Frontal cortex (tissue), 4 donors: ENCODE results near the gene RHO. TPM values are rescaled to one million over a fixed set of nuclear protein-coding genes. Genes with fewer than 3 reads are reported as not detected.

Source experiments
- DNase-seq, 2 donors: peaks; one replicate each; pipeline ENCODE4 v3.0.0; 2012; ENCODE audit warnings: low spot score in 2 of 2
- FAIRE-seq: peaks from 2 replicates; lab custom pipeline; 2012; peaks lifted over from hg19 to GRCh38; lab: Jason Lieb, UNC
- total RNA-seq: library from RNA; depleted of rRNA; stranded (reverse); fragments of >200 nt; gene quantifications from one replicate; pipeline ENCODE4 v1.2.3, GENCODE V29; 2014
- donor health status: control.
- donor health status: control.
- donor health status: control.

RHO gene
- total RNA-seq, 1 donor from 2014 or later, result not detected

DNA sequence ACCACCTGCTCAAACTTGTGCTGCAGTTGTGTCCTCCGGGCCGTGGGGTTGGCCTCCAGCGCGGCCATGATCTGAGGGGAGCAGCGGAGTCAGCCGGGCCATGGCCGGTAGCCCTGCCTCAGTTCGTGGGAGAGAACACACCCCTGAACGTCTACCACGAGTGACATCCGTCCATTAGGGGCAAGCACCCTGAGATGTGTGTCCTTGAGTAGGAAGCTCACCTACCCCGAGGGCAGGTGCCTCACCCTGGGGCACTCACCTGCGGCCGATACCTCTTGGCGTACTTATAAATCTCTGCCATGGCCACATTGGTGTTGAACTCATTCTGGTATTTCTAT lies 27.9 kb downstream of the RHO start:
- no peak for DNase-seq
- no peak for FAIRE-seq

DNA sequence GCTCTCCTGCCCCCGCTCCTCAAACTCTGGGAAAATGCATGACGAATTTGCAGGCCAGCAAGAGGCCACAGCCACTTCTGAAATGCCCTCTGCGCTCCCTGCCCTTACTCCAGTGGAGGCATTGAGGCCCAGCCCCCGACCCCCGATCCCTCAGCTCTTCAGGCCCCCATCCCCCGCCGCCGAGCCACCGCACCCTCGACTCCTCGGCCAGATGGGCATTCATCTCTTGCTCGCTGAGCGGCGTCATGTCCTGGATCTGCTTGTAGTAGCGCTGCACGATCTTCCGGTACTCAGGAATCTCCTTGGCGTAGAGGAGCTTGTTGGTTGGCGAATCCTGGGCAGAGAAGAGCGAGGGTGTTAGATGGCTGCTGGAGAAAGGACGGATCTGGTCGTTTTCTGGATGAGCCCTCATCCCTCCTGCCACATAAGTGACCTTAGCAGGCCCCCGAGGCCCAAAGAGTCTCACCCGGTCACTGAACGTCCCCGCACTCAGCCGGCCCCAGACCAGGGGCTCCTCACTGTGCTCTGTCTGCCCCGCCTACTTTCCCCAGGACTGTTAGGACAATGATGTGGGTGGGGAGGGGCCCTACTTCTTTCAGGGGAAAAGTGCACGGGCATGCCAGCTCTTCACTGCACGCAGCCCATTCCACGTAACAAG lies 28.6 kb downstream of the RHO start:
- FAIRE-seq (no peak), DNase-seq (no peak)

DNA sequence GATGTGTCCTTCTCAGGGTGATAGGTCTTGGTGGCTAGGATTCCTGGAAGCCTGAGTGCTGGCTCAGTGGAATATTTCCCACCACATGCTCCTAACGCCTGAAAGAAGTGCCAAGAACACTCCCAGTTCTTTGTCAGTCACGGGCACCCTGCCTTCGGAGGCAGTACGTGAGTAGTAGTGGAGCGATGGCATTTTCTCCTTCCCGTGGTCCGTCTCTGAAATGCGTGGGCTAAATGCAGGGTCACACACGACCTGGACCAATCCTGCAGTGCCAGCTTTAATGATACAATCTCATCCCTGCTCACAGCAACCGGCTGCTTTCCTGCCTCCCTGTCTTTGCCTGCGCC lies 29.1 kb downstream of the RHO start:
- FAIRE-seq, result no peak
- DNase-seq, result no peak

DNA sequence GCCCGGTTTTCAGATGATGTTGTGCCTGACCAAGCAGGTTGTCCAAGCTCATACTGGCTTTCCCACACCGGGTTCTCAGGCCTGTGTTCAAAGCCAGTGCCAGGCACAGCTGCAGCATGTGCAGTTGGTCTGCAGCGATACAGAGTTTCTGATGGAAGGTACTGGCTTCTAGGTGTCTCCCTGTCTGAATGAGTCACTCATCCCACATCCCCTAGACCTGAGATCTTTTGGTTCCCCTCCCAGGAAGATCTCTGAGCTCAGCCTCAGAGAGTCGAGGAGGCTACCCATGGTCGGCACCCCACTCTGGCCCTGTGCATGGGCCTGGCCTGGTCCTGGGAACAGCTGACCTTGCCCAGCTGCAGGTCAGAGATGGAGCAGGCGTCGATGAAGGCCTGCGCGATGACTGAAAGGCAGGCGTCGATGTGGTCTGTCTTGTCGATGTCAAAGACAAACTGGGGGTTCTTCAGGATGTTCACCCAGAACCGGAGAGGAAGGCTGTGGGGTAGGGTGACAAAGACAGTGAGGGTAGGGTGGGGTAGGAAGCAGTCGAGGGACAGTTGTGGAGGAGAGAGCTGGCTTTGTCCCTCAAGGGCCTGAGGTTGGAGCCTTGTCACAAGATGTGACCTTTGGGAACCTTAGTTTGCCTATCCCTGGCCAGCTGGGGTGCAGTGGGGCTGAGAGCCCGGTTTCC lies 29.8 kb downstream of the RHO start:
- no peak for DNase-seq
- no peak for FAIRE-seq

DNA sequence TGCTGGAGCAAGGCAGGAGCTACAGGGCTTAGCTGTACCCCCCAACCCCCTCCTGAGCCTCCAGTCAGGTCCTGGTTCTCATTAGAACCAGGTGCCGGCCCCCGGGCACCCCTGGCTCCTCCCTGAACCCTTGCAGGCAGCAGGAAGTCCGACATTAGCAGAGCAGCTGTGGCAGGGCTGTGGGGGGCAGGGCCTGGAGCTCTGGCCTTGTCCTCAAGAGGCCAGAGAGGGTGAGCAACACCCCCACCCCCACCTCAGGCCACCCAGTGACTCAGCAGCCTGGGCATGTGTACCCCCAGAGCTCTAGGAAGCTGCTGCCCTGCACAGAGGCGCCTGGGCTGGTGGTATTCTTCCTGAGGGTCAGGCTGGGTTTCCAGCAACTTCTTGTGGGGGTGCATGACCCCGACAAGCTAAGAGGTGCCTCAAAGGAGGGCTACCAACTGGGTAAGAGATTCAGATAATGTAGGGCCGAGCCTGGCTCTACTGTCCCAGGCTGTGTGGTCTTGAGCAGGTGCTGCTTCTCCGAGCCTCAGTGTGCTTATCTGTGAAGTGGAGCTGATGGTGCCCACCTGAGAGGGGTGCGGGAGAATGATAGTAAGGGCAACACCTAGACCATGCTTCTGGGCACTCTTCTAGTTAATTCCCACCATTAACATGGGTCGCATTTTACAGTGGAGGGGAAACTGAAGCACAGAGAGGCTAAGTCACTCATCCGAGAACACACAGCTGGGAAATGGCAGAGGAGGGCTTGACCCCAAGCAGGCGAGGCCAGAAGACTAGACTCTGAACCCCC lies 30.5 kb downstream of the RHO start:
- DNase-seq (no peak), FAIRE-seq (no peak)

DNA sequence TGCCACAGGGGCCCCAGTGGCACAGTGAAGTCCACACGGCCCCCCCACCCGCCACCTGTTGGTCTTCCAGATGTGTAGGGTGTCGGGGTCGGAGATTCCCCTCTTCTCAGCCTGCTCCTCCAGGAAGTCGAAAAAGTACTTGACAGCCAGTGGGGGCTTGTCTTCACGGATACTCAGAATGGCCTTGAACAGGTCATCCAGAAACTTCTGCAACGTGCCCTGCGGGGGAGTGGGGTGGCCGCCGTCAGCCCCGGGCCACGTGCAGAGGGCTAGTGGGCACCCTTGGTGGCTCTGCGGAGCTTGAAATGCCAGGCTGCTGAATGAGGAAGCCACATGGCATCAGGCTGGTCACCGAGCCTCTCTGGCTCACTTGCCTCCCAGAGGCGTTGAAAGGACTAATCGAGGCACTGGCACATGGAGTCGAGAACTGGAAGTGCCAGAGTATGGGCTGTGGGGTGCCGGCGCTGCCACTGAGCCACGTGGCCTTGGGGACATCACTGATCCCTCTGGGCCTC lies 31.2 kb downstream of the RHO start:
- DNase-seq, result no peak
- FAIRE-seq, result no peak

DNA sequence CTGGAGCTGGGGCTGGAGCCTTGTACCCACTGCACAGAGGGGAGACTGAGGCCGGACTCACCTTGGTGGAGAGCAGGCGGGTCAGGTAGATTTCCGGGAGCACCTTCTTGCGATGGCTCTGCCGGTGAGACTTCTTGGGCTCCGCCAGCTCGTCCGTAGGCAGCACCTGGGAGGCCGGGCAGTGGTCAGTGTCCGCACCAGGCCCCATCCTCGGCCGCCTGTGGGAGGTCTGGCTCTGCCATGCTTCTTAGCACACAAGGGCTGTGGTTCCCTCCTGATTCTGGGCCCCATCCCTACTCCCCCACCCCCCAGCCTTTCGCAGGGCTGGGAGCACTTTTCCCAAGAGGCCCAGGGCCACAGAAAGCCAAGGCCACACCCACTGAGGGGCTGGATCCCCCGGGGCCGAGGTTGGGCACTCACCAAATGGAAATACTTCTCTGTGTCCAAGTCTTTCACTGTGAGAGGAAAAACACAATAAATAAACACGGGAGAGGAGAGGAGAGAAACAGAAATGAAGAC lies 31.9 kb downstream of the RHO start:
- no peak for FAIRE-seq
- no peak for DNase-seq

DNA sequence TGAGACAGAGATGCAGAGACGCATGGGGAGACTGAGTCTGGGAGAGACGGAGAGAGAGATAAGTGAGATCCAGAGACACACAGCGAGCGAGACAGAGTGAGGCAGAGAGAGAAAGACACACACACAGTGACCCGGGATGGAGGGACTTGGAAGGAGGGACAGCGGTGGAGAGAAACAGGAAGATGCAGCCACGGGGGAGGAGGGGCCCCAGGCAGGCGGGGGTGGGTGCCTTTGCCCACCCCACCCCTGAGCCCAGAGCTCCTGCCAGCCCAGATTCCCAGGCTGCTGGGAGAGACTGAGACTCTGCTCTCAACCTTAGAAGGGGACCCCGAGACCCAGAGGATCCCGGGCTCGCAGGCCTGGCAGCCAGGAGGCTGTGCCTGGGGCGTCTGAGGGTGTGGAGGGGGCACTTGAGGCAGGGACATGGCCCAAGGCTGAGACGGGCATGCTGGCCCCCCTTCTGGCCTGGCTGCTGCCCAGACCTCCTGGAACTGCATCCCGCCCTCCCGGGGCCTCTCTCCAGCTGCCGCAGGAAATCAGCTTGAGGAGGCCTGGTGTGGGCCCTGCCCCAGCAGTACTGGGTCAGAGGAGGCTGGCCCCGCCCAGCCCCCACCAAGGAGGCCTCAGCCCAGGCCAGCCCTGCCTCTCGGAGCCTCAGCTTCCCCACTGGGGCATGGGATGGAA lies 32.6 kb downstream of the RHO start:
- no peak for FAIRE-seq
- DNase-seq, result peak in 1 of 2 donors; percentile 73

DNA sequence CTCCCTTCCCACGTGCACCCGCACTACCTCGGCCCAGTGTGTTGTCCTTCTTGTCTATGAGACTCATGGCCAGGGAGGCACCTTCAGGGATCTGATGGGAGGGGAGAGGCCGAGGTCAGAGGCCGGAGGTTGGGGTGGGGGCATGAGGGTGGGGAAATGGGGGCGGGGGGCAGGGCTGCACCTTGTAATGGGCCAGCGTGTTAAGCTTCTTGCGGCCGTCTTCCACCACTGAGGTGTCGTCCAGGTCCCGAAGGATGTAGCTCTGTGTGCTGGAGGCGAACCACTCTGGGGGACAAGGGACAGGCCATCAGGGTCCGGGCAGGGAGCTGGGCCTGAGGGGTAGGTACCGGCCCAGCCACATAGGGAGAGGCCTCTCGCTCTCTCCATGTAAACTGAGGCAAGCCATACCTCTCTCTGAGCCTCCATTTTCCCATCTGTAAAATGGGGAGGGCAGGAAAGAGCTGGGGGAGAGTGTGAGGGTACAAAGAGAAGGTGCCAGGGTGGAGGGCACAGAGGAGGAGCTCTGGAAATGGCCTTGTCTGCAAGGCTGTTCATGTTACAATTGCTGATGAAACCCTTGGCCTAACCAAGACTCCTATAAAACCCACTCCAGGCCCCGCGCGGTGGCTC lies 33.3 kb downstream of the RHO start:
- no peak for FAIRE-seq
- no peak for DNase-seq

DNA sequence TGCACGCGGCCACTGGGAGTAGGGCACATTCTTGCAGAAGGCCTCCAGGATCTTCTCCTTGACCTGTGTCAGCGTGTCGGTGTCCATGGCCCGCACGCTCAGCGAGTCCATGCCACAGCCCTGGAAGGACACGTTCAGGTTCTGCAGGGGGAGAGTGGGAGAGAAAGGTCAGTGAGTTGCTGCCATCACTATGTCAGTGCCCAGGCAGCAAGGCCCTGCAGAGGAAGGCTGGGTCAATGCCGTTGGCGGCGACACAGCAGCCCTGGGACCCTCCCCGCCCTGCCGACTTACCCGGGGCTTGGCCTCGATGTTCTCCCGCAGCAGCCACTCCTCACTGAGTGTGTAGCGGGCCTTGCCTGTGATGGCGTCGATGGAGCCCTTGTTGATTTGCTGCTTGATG lies 34.4 kb downstream of the RHO start:
- no peak for FAIRE-seq

DNA sequence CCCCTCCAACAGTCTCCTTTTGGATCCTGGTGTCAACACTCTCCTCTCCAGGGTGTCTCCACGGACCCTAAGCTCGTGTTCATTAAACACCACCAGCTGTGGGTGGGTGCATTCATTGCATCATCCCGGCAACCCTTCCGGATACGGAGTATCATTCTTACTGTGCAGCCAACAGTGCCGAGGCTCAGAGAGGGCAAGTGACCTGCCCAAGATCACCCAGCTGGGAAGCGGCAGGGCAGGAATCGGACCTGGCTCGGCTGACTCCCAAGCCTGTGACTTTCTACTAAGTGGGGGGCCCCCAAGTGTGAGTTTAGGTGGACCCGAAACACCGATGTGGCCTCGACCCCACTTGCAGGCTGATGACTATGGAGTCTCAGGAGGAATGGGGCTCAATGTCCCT lies 34.9 kb downstream of the RHO start:
- no peak for DNase-seq
- FAIRE-seq, result no peak

More for the DNA sequence above, 34.4 kb downstream of the RHO start:
- DNase-seq, result no peak

DNA sequence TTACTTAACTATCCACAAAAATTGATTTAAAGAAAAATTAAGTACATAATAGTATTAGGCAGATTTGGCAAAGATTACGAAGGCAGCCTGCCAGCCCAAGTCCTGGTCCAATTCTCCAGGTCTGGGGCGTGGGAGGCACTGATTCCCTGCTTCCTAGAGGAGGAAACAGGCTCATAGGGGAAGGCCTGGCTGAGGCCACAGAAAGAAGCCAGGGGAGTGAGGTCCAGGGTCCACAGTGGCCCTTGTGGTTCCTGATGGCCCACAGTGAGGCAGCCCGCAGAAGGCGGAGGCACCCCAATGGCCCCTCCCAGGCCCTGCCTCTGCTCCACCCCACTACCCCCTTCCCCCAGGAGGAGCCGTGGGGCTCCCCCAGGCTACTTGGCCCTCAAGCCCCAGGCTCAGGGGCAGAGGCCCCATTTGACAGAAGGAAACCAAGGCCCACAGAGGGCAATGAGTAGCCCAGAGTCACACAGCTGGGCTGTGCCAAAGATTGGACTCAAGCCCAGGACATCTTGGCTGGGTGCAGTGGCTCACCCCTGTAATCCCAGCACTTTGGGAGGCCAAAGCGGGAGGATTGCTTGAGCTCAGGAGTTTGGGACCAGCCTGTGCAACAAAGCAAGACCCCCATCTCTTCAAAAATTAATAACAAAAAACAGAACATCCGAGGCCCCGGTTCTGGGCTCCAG lies 35.6 kb downstream of the RHO start:
- FAIRE-seq, result no peak

DNA sequence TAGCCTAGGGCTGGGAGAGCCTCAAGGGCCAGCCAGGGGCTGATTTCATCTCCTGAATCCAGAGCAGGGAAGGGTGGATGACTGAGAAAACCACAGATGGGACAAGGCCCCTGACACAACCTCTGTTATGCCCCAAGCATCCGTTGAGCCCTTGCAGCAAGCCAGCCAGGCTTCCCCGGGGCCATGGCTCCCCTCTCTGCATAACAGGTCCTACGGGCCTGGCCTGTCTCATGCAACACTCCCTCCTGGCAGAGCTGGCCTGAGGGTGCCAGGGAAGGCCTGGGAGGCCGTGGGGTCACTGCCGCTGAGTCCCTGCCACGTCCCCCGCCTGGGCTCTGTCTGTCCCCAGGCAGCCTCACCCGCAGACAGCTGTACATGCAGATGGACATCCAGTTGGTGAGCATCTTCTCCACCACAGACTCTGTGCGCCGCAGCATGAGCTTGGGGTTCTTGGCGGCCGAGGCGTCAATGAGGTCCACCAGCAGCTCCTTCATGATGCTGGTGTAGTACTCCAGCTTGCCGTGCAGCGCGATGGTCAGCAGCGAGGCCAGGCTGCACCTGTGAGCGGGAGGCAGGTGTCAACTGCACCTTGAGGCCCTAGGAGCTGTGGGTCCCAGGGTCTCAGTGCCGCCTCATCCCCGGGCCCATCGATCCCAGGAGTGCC lies 36.7 kb downstream of the RHO start:
- DNase-seq, result no peak
- FAIRE-seq, result no peak

More for the DNA sequence above, 35.6 kb downstream of the RHO start:
- DNase-seq, result no peak

DNA sequence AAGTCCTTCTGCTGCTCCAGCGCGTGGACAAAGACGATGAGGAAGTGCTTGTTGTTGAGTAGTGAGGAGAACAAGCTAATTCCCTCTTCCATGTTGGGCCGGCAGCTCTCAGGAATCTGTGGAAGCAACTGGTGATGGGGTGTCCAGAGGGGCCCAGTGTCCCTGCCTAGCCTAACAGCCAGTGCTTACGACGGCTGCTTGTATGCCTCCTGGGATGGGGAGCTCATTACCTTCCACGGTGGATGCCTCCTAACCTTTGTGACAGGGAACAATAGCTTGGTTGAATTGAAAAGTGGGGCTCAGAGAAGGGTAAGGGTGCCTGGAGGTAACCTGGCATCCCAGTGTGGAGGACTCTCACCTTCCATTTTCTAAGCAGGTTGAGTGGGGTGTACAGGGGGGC lies 37.5 kb downstream of the RHO start:
- no peak for FAIRE-seq

DNA sequence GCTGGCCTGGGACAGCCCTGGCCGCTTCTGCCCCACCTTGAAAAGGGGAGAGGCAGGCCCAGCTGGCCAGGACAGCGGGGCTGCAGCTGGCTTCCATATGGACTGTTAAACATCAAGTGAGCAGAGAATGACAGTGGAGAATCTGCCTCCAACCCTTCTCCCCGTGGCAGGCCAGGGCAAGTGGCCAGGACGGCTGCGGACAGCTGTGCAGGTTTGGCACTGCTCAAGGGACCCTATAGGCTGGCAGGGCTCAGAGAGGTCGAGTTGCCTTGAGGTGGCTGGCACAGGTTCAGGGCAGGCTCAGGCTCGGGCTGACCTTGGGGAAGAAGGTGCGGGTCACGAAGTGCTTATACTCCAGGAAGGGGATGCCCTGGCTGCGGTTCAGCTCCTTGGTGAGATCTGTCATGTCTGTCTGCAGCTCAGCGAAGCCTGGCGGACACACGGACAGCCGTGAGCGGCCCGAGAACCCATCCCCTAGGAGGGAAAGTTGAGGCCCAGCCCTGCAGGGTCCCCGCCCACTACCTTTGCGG lies 38.8 kb downstream of the RHO start:
- no peak for FAIRE-seq

More for the DNA sequence above, 37.5 kb downstream of the RHO start:
- DNase-seq, result no peak

DNA sequence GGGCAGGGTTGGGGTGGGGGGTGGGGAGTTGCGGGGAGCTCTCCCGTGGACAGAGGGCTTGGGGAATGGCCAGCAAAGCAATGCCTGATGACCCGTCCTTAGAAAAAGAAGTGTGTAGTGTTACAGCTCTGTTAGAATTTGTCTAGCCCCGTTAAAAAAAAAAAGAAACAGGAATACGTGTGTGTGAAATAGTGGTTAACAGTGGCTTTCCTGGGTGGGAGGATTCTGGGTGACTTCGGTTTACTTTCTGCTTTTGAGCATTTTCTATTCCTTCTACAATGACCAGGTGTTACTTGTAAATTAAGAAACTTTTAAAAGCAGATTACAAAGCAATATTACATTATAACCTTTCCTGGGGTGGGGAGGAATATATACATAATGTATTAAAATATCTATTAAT lies 39.5 kb downstream of the RHO start:
- DNase-seq (no peak), FAIRE-seq (no peak)

More for the DNA sequence above, 38.8 kb downstream of the RHO start:
- DNase-seq, result no peak

DNA sequence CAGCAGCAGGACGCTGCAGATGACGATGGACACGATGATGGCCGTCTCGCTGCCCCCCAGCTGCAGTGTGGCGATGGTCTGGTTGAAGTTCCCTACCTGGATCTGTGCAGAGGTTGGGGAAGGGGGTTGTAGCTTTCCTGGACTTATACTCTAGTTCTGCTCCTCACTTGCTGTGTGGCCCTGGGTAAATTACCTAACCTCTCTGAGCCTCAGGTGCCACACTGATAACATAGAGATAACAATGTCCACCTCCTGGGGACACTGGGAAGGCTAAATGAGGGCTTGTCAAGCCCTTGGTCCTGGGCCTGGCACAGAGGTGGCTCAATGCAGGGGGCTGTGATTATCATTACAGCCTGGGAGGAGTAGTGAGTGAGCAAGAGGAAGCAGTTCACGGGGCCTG lies 41.4 kb downstream of the RHO start:
- FAIRE-seq, result no peak
- DNase-seq, result no peak
